Endothelial cell of umbilical vein (primary cell): Measurements from ENCODE around the gene CHMP6.

Source experiments
- CTCF ChIP-seq, 2 donors: IDR thresholded peaks; 1 replicate in 1 of 2; 2 replicates in 1 of 2; pipeline ENCODE4 v1.5.1; 2011; ENCODE audit warnings: low read length in 2 of 2, mild to moderate bottlenecking in 2 of 2, moderate library complexity in 2 of 2, control low read depth in 1 of 2, inconsistent platforms in 1 of 2, low read depth in 1 of 2; ENCODE audit not compliant: insufficient read depth in 1 of 2; ENCODE audit errors: extremely low read depth in 1 of 2
- EZH2 ChIP-seq: IDR thresholded peaks from 2 replicates; pipeline ENCODE4 v1.6.1; 2012; ENCODE audit warnings: borderline replicate concordance, low read depth, mild to moderate bottlenecking, moderate library complexity, low read length, inconsistent platforms; ENCODE audit not compliant: severe bottlenecking
- FOS ChIP-seq: IDR thresholded peaks from 2 replicates; pipeline ENCODE4 v1.6.1; 2011; ENCODE audit warnings: mild to moderate bottlenecking, low read length, moderate library complexity, borderline replicate concordance; ENCODE audit not compliant: insufficient read depth
- JUN ChIP-seq: IDR thresholded peaks from 2 replicates; pipeline ENCODE4 v1.6.1; 2011; ENCODE audit warnings: borderline replicate concordance, low read depth; ENCODE audit not compliant: insufficient read length, insufficient read depth
- MYC ChIP-seq: IDR thresholded peaks from one replicate; pipeline ENCODE4 v1.6.1; 2011; ENCODE audit warnings: mild to moderate bottlenecking, low read depth, low read length

GRCh38 chr17:80996422-80997305 lies 5.0 kb downstream of the CHMP6 start:
- TF ChIP-seq FOS (no peak), EZH2 (no peak), CTCF (IDR thresholded peaks at IDR 0.05; ENCODE audit: extremely low read depth in 1 of 2, insufficient read depth in 1 of 2, low read depth in 1 of 2, low read length in 2 of 2) (no peak), JUN (no peak), MYC (no peak)
